NCI-H446 treated with DMSO at 0.1 percent for 48 hours (cell line): ENCODE results near the gene ALLC.
"Not testable (repeated sequence)": the region's sequence is repeated elsewhere in the genome, so short reads cannot be mapped to it uniquely, and the experiment has no call there.

Experiments used
- DNase-seq: peaks from one replicate; lab custom pipeline; 2025; lab: John Stamatoyannopoulos, UW

Gene ALLC

GRCh38 chr2:3657881-3658280, at the start of gene ALLC:
ALLC (plus strand) TSS chr2:3658200; CDS start chr2:3671158, 12,958 bp downstream.
- no peak for DNase-seq

GRCh38 chr2:3608373-3609278, 49.4 kb upstream of the ALLC start:
- DNase-seq: no peak

- not testable (repeated sequence) for DNase-seq
These were observed 48.7 kb upstream of the ALLC start for GRCh38 chr2:3609279-3609673.

GRCh38 chr2:3610415-3610814, 47.6 kb upstream of the ALLC start:
- no peak for DNase-seq

- DNase-seq: no peak
These were observed 47.0 kb upstream of the ALLC start for GRCh38 chr2:3610881-3611505.

GRCh38 chr2:3611589-3611988, 46.4 kb upstream of the ALLC start:
- no peak for DNase-seq

- DNase-seq: no peak
These were observed 45.1 kb upstream of the ALLC start for GRCh38 chr2:3612639-3613523.

- DNase-seq: no peak
These were observed 44.5 kb upstream of the ALLC start for GRCh38 chr2:3613524-3613905.

- not testable (repeated sequence) for DNase-seq
These were observed 43.3 kb upstream of the ALLC start for GRCh38 chr2:3614743-3615142.

GRCh38 chr2:3615541-3616200, 42.3 kb upstream of the ALLC start:
- DNase-seq: not testable (repeated sequence)

- not testable (repeated sequence) for DNase-seq
These were observed 41.4 kb upstream of the ALLC start for GRCh38 chr2:3616435-3617197.

- no peak for DNase-seq
These were observed 40.7 kb upstream of the ALLC start for GRCh38 chr2:3617198-3617890.

GRCh38 chr2:3618367-3618766, 39.6 kb upstream of the ALLC start:
- no peak for DNase-seq

GRCh38 chr2:3619033-3619432, 39.0 kb upstream of the ALLC start:
- no peak for DNase-seq

GRCh38 chr2:3619661-3620060, 38.3 kb upstream of the ALLC start:
- not testable (repeated sequence) for DNase-seq

- DNase-seq: no peak
These were observed 37.2 kb upstream of the ALLC start for GRCh38 chr2:3620834-3621233.

GRCh38 chr2:3622967-3623366, 35.0 kb upstream of the ALLC start:
- no peak for DNase-seq

- DNase-seq: no peak
These were observed 33.8 kb upstream of the ALLC start for GRCh38 chr2:3624059-3624794.

GRCh38 chr2:3625186-3625585, 32.8 kb upstream of the ALLC start:
- DNase-seq: no peak
